ENCODE data around the gene HRK.

The HRK gene

GRCh38 chr12:116870306-116870705 is 10.9 kb downstream of the HRK start:
- DNase-seq (ENCODE audit: low read depth in 1 of 2, low spot score in 1 of 2) = no peak

- DNase-seq (ENCODE audit: low read depth in 1 of 2, low spot score in 1 of 2) = no peak
Observed at GRCh38 chr12:116867523-116867922, 13.7 kb downstream of the HRK start.

- DNase-seq (ENCODE audit: low read depth in 1 of 2, low spot score in 1 of 2) = no peak
Observed at GRCh38 chr12:116864371-116865160, 16.7 kb downstream of the HRK start.

- no peak for DNase-seq (ENCODE audit: low read depth in 1 of 2, low spot score in 1 of 2)
Observed at GRCh38 chr12:116863275-116863767, 17.9 kb downstream of the HRK start.

- DNase-seq (ENCODE audit: low read depth in 1 of 2, low spot score in 1 of 2) = no peak
Observed at GRCh38 chr12:116862167-116862566, 19.1 kb downstream of the HRK start.

GRCh38 chr12:116861320-116861719 is 19.9 kb downstream of the HRK start:
- no peak for DNase-seq (ENCODE audit: low read depth in 1 of 2, low spot score in 1 of 2)

- no peak for DNase-seq (ENCODE audit: low read depth in 1 of 2, low spot score in 1 of 2)
Observed at GRCh38 chr12:116860263-116860662, 21.0 kb downstream of the HRK start.

GRCh38 chr12:116859079-116859478 is 22.2 kb downstream of the HRK start:
- DNase-seq (ENCODE audit: low read depth in 1 of 2, low spot score in 1 of 2) = no peak

- no peak for DNase-seq (ENCODE audit: low read depth in 1 of 2, low spot score in 1 of 2)
Observed at GRCh38 chr12:116856729-116857128, 24.5 kb downstream of the HRK start.

GRCh38 chr12:116855744-116856470 is 25.3 kb downstream of the HRK start:
- DNase-seq (ENCODE audit: low read depth in 1 of 2, low spot score in 1 of 2) = no peak

- no peak for DNase-seq (ENCODE audit: low read depth in 1 of 2, low spot score in 1 of 2)
Observed at GRCh38 chr12:116853507-116853906, 27.7 kb downstream of the HRK start.

- no peak for DNase-seq (ENCODE audit: low read depth in 1 of 2, low spot score in 1 of 2)
Observed at GRCh38 chr12:116852303-116852702, 28.9 kb downstream of the HRK start.

GRCh38 chr12:116849216-116849615 is 32.0 kb downstream of the HRK start:
- DNase-seq (ENCODE audit: low read depth in 1 of 2, low spot score in 1 of 2) = no peak

GRCh38 chr12:116843085-116843484 is 38.2 kb downstream of the HRK start:
- DNase-seq (ENCODE audit: low read depth in 1 of 2, low spot score in 1 of 2) = no peak

- DNase-seq (ENCODE audit: low read depth in 1 of 2, low spot score in 1 of 2) = no peak
Observed at GRCh38 chr12:116839287-116839830, 41.9 kb downstream of the HRK start.

- DNase-seq (ENCODE audit: low read depth in 1 of 2, low spot score in 1 of 2) = no peak
Observed at GRCh38 chr12:116838365-116838764, 42.9 kb downstream of the HRK start.

- no peak for DNase-seq (ENCODE audit: low read depth in 1 of 2, low spot score in 1 of 2)
Observed at GRCh38 chr12:116837097-116837496, 44.1 kb downstream of the HRK start.

- no peak for DNase-seq (ENCODE audit: low read depth in 1 of 2, low spot score in 1 of 2)
Observed at GRCh38 chr12:116835484-116835883, 45.8 kb downstream of the HRK start.

- DNase-seq (ENCODE audit: low read depth in 1 of 2, low spot score in 1 of 2) = no peak
Observed at GRCh38 chr12:116833474-116833873, 47.8 kb downstream of the HRK start.

GRCh38 chr12:116832353-116832752 is 48.9 kb downstream of the HRK start:
- no peak for DNase-seq (ENCODE audit: low read depth in 1 of 2, low spot score in 1 of 2)

GRCh38 chr12:116827432-116827831 is 53.8 kb downstream of the HRK start:
- DNase-seq (ENCODE audit: low read depth in 1 of 2, low spot score in 1 of 2) = no peak

- DNase-seq (ENCODE audit: low read depth in 1 of 2, low spot score in 1 of 2) = no peak
Observed at GRCh38 chr12:116821291-116821690, 60.0 kb downstream of the HRK start.

Data from stimulated activated CD4-positive, alpha-beta T cell treated with anti-CD3 and anti-CD28 coated beads, Interleukin-15, amount 100 ng/mL, for 1 hour (primary cell).